Measurements from ENCODE around the gene DOCK2.

The DOCK2 gene

GRCh38 chr5:169922474-169922873, 285.4 kb downstream of the DOCK2 start:
- Histone ChIP-seq H2AFZ (ENCODE audit: low read length) (no peak overlapping the region), H3F3A (ENCODE audit: insufficient read depth, low read length) (no peaks in the 10 kb centered on the region), H3K27me3 (replicated peaks; ENCODE audit: insufficient read depth, low read length) (no peaks in the 10 kb centered on the region), H3K4me2 (ENCODE audit: low read depth, low read length) (no peak overlapping the region), H3K9me3 (replicated peaks; ENCODE audit: insufficient read depth, low read length) (no peaks in the 10 kb centered on the region), H3K27ac (ENCODE audit: low read length) (no peak overlapping the region), H3K79me2 (ENCODE audit: low read length) (no peaks in the 10 kb centered on the region), H3K4me1 (ENCODE audit: low read length) (no peaks in the 10 kb centered on the region), H4K20me1 (ENCODE audit: insufficient read depth, low read length) (no peaks in the 10 kb centered on the region), H3K9me2 (replicated peaks; ENCODE audit: insufficient read depth, low read length) (no peaks in the 10 kb centered on the region), H3K4me3 (ENCODE audit: low read length) (no peak overlapping the region), H3K36me3 (replicated peaks; ENCODE audit: insufficient read depth, low read length) (no peaks in the 10 kb centered on the region), H3K9ac (ENCODE audit: low read length) (no peak overlapping the region)
- no peak for TF ChIP-seq EZH2 (optimal IDR thresholded peaks at IDR 0.05; ENCODE audit: low read depth, low read length)
- TF ChIP-seq CTCF (IDR thresholded peaks at IDR 0.05; ENCODE audit: low read length), result no peak
- TF ChIP-seq EZH2phosphoT487 (IDR thresholded peaks at IDR 0.05; ENCODE audit: low read length), result no peak
- DNase-seq, result no peak

- Histone ChIP-seq H3K36me3 (replicated peaks; ENCODE audit: insufficient read depth, low read length) (no peaks in the 10 kb centered on the region), H3K4me2 (ENCODE audit: low read depth, low read length) (no peak overlapping the region), H3K9ac (ENCODE audit: low read length) (no peak overlapping the region), H3K9me3 (replicated peaks; ENCODE audit: insufficient read depth, low read length) (no peaks in the 10 kb centered on the region), H3K27ac (ENCODE audit: low read length) (no peak overlapping the region), H3K4me3 (ENCODE audit: low read length) (no peak overlapping the region), H3K79me2 (ENCODE audit: low read length) (no peaks in the 10 kb centered on the region), H3K9me2 (replicated peaks; ENCODE audit: insufficient read depth, low read length) (no peaks in the 10 kb centered on the region), H3F3A (ENCODE audit: insufficient read depth, low read length) (no peaks in the 10 kb centered on the region), H3K4me1 (ENCODE audit: low read length) (no peaks in the 10 kb centered on the region), H3K27me3 (replicated peaks; ENCODE audit: insufficient read depth, low read length) (no peaks in the 10 kb centered on the region), H2AFZ (ENCODE audit: low read length) (no peak overlapping the region), H4K20me1 (ENCODE audit: insufficient read depth, low read length) (no peaks in the 10 kb centered on the region)
- TF ChIP-seq EZH2 (optimal IDR thresholded peaks at IDR 0.05; ENCODE audit: low read depth, low read length) (no peak), CTCF (IDR thresholded peaks at IDR 0.05; ENCODE audit: low read length) (no peak), EZH2phosphoT487 (IDR thresholded peaks at IDR 0.05; ENCODE audit: low read length) (no peak)
- DNase-seq, result no peak
Measured at GRCh38 chr5:169923988-169924387, 286.9 kb downstream of the DOCK2 start.

DNA sequence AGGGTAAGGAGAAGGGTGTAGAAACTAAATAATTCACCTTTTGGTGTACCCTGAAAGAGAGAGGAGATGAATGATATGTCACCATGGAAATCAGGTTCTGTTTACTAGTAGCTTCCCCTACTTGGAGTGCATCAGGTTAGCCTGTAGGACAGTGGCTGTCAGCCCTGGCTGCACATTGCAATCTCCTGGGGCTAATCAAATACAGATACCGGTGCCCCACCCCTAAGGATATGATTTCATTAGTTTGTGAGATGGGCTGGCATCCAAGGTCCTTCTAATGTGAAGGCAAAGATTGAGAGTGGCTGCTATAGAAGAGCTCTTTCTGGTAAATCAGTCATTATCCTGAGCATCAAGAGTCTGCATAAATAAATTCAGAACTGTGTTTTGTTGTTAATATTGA, 296.1 kb downstream of the DOCK2 start:
- TF ChIP-seq CTCF (IDR thresholded peaks at IDR 0.05; ENCODE audit: low read length) (no peak), EZH2 (optimal IDR thresholded peaks at IDR 0.05; ENCODE audit: low read depth, low read length) (no peak), EZH2phosphoT487 (IDR thresholded peaks at IDR 0.05; ENCODE audit: low read length) (no peak)
- Histone ChIP-seq H3K79me2 (ENCODE audit: low read length) (no peaks in the 10 kb centered on the region), H2AFZ (ENCODE audit: low read length) (no peak overlapping the region), H3K36me3 (replicated peaks; ENCODE audit: insufficient read depth, low read length) (no peaks in the 10 kb centered on the region), H3K27me3 (replicated peaks; ENCODE audit: insufficient read depth, low read length) (no peaks in the 10 kb centered on the region), H4K20me1 (ENCODE audit: insufficient read depth, low read length) (no peaks in the 10 kb centered on the region), H3K4me1 (ENCODE audit: low read length) (peaks cover 14% of the 10 kb centered on the region), H3K9ac (ENCODE audit: low read length) (no peak overlapping the region), H3F3A (ENCODE audit: insufficient read depth, low read length) (no peaks in the 10 kb centered on the region), H3K27ac (ENCODE audit: low read length) (no peak overlapping the region), H3K4me3 (ENCODE audit: low read length) (no peak overlapping the region), H3K9me2 (replicated peaks; ENCODE audit: insufficient read depth, low read length) (no peaks in the 10 kb centered on the region), H3K4me2 (ENCODE audit: low read depth, low read length) (no peak overlapping the region), H3K9me3 (replicated peaks; ENCODE audit: insufficient read depth, low read length) (no peaks in the 10 kb centered on the region)
- DNase-seq, result no peak

All from MM.1S (cell line).